Mesenteric fat pad (tissue), 1 donor: ENCODE measurements around the gene PCYOX1L. TPM values are rescaled to one million over a fixed set of nuclear protein-coding genes. Genes with fewer than 3 reads are reported as not detected.
"Not testable (repeated sequence)": the region's sequence is repeated elsewhere in the genome, so short reads cannot be mapped to it uniquely, and the experiment has no call there.

Experiments
- DNase-seq: peaks from one replicate; pipeline ENCODE4 v3.0.0-alpha.2; 2020; ENCODE audit warnings: low spot score
- total RNA-seq: library from RNA; stranded (reverse); fragmentation: NEBNext Ultra II Directional; extraction: Animal tissue kit (Norgen Biotek cat#: 25700); gene quantifications from one replicate; pipeline ENCODE4 v1.2.1, GENCODE V29; 2021
- donor health status: DM: yes; HTN: yes; CAD: no.

Gene PCYOX1L
- total RNA-seq, 1 donor from 2014 or later: 1.9 TPM

- no peak for DNase-seq
These were observed 25.6 kb downstream of the PCYOX1L start for GRCh38 chr5:149383399-149383798.

- DNase-seq: no peak
These were observed 28.3 kb downstream of the PCYOX1L start for GRCh38 chr5:149386166-149386565.

- DNase-seq: no peak
These were observed 29.3 kb downstream of the PCYOX1L start for GRCh38 chr5:149387081-149387631.

- DNase-seq: no peak
These were observed 30.1 kb downstream of the PCYOX1L start for GRCh38 chr5:149387982-149388381.

- no peak for DNase-seq
These were observed 30.8 kb downstream of the PCYOX1L start for GRCh38 chr5:149388498-149389190.

GRCh38 chr5:149389552-149390495, 32.0 kb downstream of the PCYOX1L start:
- DNase-seq: no peak

- not testable (repeated sequence) for DNase-seq
These were observed 33.2 kb downstream of the PCYOX1L start for GRCh38 chr5:149391076-149391475.

GRCh38 chr5:149391524-149391923, 33.7 kb downstream of the PCYOX1L start:
- DNase-seq: no peak

- DNase-seq: no peak
These were observed 34.9 kb downstream of the PCYOX1L start for GRCh38 chr5:149392718-149393117.

- not testable (repeated sequence) for DNase-seq
These were observed 37.1 kb downstream of the PCYOX1L start for GRCh38 chr5:149394996-149395395.

GRCh38 chr5:149397530-149397929, 39.7 kb downstream of the PCYOX1L start:
- no peak for DNase-seq

GRCh38 chr5:149398747-149399266, 41.0 kb downstream of the PCYOX1L start:
- DNase-seq: not testable (repeated sequence)

- no peak for DNase-seq
These were observed 41.9 kb downstream of the PCYOX1L start for GRCh38 chr5:149399775-149400174.

GRCh38 chr5:149400304-149400703, 42.5 kb downstream of the PCYOX1L start:
- no peak for DNase-seq

- no peak for DNase-seq
These were observed 43.2 kb downstream of the PCYOX1L start for GRCh38 chr5:149401051-149401450.

- DNase-seq: no peak
These were observed 44.4 kb downstream of the PCYOX1L start for GRCh38 chr5:149402291-149402690.

- DNase-seq: no peak
These were observed 46.3 kb downstream of the PCYOX1L start for GRCh38 chr5:149403923-149404745.

- DNase-seq: no peak
These were observed 47.1 kb downstream of the PCYOX1L start for GRCh38 chr5:149404746-149405549.

- no peak for DNase-seq
These were observed 47.8 kb downstream of the PCYOX1L start for GRCh38 chr5:149405550-149406202.
